Hematopoietic multipotent progenitor cell treated with erythropoietin and hydrocortisone succinate and interleukin-3 and kit ligand, for 6 days (in vitro differentiated cells): Measurements from ENCODE around the gene DAGLA.
A peak's percentile ranks its signal among the peaks of the same experiment; 100 is the strongest.
"Not testable (repeated sequence)": the region's sequence is repeated elsewhere in the genome, so short reads cannot be mapped to it uniquely, and the experiment has no call there.

Experiments used
- DNase-seq: peaks from one replicate; pipeline ENCODE4 v3.0.0-alpha.2; 2015

The DAGLA gene

DNA sequence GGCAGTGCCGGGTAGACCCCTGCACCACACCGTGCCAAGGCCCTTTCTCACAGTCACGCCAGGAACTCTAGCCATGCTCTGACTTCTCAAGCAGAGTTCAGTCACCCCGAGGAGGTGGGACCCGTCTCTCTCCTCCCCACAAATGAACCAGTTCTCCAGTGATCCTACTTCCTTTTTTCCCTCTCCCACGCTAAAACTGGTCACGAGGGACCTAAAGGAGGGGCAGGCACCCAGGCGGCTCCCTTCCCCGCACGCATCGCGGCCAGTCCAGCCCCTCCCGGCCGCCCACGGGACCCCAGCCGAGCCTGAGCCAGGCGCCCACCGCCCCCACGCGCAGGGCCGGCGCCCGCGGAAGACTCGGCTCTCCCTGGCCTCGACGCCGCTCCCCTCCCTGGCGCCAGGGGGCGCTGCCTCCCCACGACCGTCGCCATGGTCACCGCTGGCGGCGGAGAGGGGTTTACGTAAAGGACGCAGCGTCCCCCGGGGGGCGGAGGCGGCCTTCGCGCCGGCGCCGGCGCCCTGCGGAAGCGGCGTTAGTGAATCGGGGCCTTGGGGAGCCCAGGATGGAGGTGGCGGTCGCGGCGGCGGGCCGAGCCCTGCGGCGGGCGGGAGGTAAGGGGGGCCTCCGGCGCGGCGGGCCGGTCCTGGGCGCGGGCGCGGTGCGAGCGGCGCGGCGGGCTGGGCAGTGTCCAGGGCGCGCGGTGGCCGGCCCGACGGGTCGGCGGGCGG is at the start of gene DAGLA:
Gene DAGLA, plus strand, starts transcription at position 499 of the 729 bp plus-strand sequence. CDS start 39,765 bp downstream, outside the sequence.
- peak; percentile 64 for DNase-seq

DNA sequence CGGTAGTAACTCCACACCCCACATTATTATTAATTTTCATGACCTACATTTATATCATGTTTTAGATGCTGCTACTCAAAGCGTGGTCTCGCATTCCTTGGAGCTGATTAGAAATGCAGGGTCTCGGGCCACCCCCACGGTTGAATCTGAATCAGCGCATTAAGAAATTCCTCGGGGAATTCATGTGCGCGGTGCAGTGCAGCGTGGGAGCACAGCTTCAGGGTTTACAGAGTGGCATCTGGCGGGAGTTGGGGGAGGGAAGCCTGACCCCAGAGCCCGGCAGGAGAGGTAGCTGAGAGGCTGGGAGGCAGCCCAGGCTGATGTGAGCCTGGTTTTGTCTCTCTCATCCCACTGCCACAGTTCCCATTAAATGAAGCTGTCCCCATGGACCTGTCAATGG is 48.1 kb upstream of the DAGLA start:
- no peak for DNase-seq

DNA sequence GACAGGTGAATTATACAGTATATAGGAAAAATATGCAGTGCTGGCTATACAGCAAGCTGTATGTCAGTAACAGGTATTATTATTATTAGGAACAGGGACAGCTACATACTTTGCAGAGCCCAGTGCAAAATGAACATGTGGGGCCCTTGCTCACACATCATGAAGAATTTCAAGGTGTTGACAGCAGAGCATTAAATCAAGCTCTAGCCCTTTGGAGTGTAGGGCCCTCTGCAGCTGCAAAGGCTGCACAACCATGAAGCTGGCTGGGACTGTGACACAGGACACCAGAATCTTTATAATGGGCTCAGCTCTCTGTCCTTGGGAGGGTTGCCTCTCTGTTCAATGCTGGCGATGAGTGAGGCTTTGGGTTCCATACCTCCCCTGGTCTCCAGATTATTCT is 44.9 kb upstream of the DAGLA start:
- DNase-seq: no peak

- no peak for DNase-seq
Observed at GRCh38 chr11:61635787-61636186, 44.4 kb upstream of the DAGLA start.

DNA sequence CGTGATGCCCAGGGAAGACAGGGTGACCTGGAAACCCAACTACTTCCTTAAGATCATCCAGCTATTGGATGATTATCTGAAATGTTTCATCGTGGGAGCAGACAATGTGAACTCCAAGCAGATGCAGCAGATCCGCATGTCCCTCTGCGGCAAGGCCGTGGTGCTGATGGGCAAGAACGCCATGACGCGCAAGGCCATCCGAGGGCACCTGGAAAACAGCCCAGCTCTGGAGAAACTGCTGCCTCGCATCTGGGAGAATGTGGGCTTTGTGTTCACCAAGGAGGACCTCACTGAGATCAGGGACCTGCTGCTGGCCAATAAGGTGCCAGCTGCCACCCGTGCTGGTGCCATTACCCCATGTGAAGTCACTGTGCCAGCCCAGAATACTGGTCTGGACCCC is 43.5 kb upstream of the DAGLA start:
- no peak for DNase-seq

- no peak for DNase-seq
Observed at GRCh38 chr11:61637277-61637676, 42.9 kb upstream of the DAGLA start.

DNA sequence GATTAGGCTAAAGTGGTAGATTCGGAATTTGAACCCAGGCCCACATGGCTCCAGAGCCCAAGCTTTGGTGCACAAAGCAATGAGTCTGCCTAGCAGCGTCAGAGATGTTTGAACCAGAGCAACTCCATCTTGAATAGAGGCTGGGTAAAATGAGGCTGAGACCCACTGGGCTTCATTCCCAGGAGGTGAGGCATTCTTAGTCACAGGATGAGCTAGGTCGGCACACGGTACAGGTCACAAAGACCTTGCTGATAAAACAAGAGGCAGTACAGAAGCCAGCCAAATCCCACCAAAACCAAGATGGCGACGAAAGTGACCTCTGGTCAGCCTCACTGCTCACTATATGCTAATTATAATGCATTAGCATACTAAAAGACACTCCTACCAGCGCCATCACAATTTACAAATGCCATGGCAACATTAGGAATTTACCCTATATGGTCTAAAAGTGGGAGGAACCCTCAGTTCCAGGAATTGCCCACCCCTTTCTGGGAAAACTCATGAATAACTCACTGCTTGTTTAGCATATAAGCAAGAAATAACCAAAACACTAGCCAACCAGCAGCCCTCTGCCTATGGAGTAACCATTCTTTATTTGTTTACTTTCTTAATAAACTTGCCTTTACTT is 40.3 kb upstream of the DAGLA start:
- no peak for DNase-seq

GRCh38 chr11:61642162-61642561 is 38.0 kb upstream of the DAGLA start:
- DNase-seq: no peak

- DNase-seq: peak; percentile 15
Observed at GRCh38 chr11:61645179-61645868, 34.9 kb upstream of the DAGLA start.

DNA sequence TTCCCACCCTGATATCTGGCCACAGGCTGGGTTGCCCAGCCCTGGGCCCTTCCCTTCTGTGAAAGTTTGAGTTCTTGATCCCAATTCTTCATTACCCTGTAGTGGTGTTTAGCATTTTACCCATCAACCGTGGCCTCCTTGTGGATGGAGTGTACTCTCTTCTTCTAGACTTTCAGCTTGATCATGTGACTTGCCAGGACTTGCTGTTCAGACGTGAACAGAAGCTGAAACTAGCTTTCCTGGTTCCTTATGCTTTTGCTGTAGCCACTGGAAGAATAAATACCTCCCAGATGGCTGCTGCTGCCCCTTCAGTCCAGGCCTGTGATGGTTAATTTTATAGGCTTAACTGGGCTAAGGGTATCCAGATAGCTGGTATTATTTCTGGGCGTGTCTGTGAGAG is 32.7 kb upstream of the DAGLA start:
- no peak for DNase-seq

DNA sequence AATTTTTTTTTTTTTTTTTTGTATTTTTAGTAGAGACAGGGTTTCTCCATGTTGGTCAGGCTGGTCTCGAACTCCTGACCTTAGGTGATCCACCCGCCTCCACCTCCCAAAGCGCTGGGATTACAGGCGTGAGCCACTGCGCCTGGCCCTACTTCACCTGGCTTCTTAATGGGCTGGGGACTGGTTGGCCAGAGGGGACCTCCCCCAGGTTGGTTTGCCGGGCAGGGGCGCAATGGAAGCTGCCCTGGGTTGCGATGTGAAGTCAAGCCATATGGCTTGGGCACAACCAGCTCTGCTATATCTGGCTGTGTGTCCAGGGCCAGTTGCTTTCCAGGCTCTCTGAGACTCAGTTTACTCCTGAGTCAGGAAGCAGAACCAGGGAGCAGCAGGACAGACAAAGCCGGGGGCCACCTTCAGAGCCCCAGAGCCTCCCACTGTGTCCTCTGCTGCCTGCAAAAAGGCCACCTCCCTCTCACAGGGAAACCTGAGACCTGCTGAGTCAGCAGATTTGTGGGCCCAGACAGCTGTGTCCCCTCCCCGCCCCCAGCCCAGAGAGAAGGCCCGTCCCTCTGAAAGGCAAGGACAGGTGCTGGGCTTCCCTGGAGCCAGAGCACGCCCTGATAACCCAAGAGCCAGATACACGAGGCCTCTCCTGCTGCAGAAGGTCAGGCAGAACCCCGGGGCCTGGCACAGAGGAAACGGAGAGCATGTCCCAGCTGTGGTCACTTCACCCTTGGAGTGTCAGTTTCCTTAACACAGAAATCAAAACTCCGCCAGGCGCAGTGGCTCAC is 29.2 kb upstream of the DAGLA start:
- DNase-seq: no peak

GRCh38 chr11:61652135-61652534 is 28.1 kb upstream of the DAGLA start:
- DNase-seq: no peak

GRCh38 chr11:61654397-61654829 is 25.8 kb upstream of the DAGLA start:
- DNase-seq: peak; percentile 35

- not testable (repeated sequence) for DNase-seq
Observed at GRCh38 chr11:61655266-61656159, 24.7 kb upstream of the DAGLA start.

DNA sequence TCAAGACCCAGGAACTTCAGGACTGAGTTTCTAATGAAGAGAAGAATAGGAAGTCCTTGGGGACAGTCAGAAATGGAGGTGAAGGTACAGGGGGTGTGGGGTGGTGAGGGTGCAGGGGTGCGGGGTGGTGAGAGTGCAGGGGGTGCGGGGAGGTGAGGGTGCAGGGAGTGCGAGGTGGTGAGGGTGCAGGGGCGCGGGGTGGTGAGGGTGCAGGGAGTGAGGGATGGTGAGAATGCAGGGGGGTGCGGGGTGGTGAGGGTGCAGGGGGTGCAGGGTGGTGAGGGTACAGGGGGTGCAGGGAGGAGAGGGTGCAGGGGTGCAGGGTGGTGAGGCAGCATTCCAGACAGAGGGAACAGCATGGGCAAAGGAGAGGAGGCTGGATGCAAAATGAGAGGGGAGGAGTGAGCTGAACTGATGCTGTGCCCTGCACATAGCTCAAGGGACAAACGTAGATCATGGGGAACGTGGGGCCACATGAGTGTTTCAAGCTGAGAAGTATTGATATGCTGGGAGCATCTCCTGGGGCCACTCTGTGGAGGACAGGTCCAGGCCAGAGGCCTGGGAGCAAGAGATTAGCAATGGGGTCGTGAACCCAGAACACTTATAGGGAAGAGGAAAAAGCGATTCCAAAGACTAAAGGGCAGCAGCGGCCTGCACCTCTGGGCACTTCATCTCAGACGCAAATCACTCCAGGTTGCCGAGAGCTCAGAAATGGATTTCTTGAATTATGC is 23.7 kb upstream of the DAGLA start:
- no peak for DNase-seq

GRCh38 chr11:61657566-61658290 is 22.5 kb upstream of the DAGLA start:
- DNase-seq: no peak

DNA sequence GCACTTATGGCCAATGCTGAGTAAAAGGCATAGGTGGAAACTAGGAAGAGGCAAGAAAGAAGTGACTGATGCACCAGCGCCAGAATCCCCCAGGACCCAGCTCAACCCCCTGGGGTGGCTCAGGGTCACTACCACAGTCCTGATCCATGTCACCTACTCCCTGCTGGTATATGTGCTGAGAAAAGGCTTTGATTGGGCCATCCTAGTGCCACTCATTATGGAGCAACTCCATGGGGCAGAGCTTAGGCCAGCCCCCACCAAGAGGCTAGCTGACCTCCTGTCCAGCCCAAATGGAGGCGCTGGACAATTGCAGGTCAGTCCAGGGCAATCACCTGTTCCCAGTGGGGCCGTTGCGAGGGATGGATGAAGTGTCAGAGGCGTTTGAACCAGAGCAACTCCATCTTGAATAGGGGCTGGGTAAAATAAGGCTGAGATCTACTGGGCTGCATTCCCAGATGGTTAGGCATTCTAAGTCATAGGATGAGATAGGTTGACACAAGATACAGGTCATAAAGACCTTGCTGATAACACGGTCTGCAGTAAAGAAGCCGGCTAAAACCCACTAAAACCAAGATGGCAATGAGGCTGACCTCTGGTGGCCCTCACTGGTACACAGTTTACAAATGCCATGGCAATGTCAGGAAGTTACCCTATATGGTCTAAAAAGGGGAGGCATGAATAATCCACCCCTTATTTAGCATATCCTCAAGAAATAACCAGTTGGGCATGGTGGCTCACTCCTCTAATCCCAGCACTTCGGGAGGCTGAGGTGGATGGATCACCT is 20.6 kb upstream of the DAGLA start:
- DNase-seq: no peak

DNA sequence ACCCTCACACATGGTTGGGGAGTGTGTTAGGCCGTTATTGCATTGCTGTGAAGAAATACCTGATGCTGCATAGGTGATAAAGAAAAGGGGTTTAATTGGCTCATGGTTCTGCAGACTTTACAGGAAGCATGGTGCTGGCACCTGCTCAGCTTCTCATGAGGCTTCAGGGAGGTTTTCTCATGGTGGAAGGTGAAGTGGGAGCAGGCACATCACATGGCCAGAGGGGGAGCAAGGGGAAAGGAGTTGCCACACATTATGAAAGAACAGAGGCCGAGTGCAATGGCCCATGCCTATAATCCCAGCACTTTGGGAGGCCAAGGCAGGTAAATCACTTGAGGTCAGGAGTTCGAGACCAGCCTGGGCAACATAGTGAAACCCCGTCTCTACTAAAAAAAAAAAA is 19.2 kb upstream of the DAGLA start:
- peak; percentile 24 for DNase-seq

DNA sequence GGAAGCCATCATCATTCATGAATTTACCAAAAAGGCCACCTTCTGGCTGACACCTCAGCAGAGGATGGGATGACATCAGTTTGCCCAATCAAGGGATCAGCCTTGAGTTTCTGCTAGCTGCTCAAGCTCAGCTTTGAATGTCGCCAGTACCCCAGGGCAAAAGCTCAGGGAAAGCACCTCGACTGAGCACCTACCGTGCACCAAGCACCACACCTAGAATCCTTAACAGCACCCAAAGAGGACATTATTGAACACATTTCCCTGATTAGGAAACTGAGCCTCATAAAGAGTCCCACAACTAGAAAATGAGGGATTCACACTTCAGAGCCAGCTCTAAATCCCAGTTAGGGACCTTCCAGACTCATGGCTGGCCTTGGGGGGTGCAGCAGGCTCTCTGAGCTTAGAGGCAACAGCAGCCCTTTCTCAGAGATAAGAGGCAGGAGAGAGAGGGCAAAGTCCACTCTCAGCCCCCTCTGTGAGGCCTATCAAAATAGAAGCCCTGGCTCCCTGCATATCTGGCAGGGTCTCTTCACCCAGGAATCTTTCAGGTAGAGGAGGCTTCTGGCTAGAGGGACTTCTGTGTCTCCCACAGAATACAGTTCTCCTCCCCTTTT is 13.4 kb upstream of the DAGLA start:
- DNase-seq: no peak
